Testis (tissue), 2 donors: Measurements from ENCODE around the gene CIB4.

ENCODE experiments used
- CTCF ChIP-seq, 3 experiments: fragments of 450-650 bp in 2 of 3; fragments of 200-600 bp in 1 of 3; sonication (generic) in 1 of 3; IDR thresholded peaks; one replicate each; pipeline ENCODE4 v1.5.1; 2016 to 2019; ENCODE audit warnings: antibody characterized with exemption in 3 of 3, mild to moderate bottlenecking in 2 of 3, moderate library complexity in 1 of 3
- POLR2A ChIP-seq: fragments of 450-650 bp; IDR thresholded peaks from one replicate; pipeline ENCODE4 v1.6.1; 2017; ENCODE audit warnings: antibody characterized with exemption, mild to moderate bottlenecking, moderate library complexity

- TF ChIP-seq CTCF (IDR thresholded peaks at IDR 0.05): no peak
- TF ChIP-seq POLR2A: no peak
Observed at GRCh38 chr2:26620031-26620605, 21.0 kb downstream of the CIB4 start.
